Mesodermal cell (in vitro differentiated cells): ENCODE results near the gene PTGFR.

Experiments
- H3K27ac ChIP-seq: 2 replicates; pipeline ENCODE4 v1.7.0; 2013; ENCODE audit warnings: mild to moderate bottlenecking, low read depth, low read length, moderate library complexity; ENCODE audit not compliant: severe bottlenecking
- H3K36me3 ChIP-seq: 2 replicates; pipeline ENCODE4 v1.7.1; 2013; ENCODE audit warnings: mild to moderate bottlenecking, low read length, moderate library complexity; ENCODE audit not compliant: control insufficient read depth, insufficient read depth
- H3K4me1 ChIP-seq: one replicate; pipeline ENCODE4 v1.7.1; 2013; ENCODE audit warnings: mild to moderate bottlenecking, low read length; ENCODE audit not compliant: insufficient read depth, control insufficient read depth, poor library complexity, severe bottlenecking
- H3K4me3 ChIP-seq: 2 replicates; pipeline ENCODE4 v1.7.0; 2013; ENCODE audit warnings: low read length, control low read depth, mild to moderate bottlenecking; ENCODE audit not compliant: insufficient read depth, poor library complexity, severe bottlenecking; ENCODE audit errors: extremely low read depth
- H3K9me3 ChIP-seq: 2 replicates; pipeline ENCODE4 v1.7.1; 2013; ENCODE audit warnings: mild to moderate bottlenecking, low read length, moderate library complexity; ENCODE audit not compliant: control insufficient read depth
- WGBS, 2 experiments: methylation state at CpG; one replicate each; pipeline ENCODE4 v1.1.5; 2013; ENCODE audit warnings: missing lambda C conversion rate in 2 of 2; ENCODE audit not compliant: insufficient coverage in 2 of 2; 5-methylcytosine and 5-hydroxymethylcytosine counted together

Gene PTGFR

GRCh38 chr1:78475888-78476610 is 14.7 kb upstream of the PTGFR start:
- Histone ChIP-seq H3K4me3 (no peak overlapping the region), H3K9me3 (no peaks in the 10 kb centered on the region), H3K36me3 (no peaks in the 10 kb centered on the region), H3K27ac (no peak overlapping the region), H3K4me1 (no peaks in the 10 kb centered on the region)
- 92 to 95% methylated on average over 3 of the region's 4 CpGs for WGBS, 2 experiments

- no peaks in the 10 kb centered on the region for H3K9me3 ChIP-seq
- 58 to 69% methylated on average over 4 of the region's 6 CpGs for WGBS, 2 experiments
Measured at GRCh38 chr1:78483903-78484302, 6.9 kb upstream of the PTGFR start.

GRCh38 chr1:78491451-78492071 is 787 bp downstream of the PTGFR start:
- WGBS, 2 experiments: 4 to 11% methylated on average over 30 to 34 of the region's 37 CpGs
- peak overlapping the region; percentile 26 for H3K27ac ChIP-seq
- H3K9me3 ChIP-seq: no peaks in the 10 kb centered on the region
- peak overlapping the region; percentile 39 for H3K4me3 ChIP-seq
- H3K36me3 ChIP-seq: no peaks in the 10 kb centered on the region
- H3K4me1 ChIP-seq: no peaks in the 10 kb centered on the region

More at GRCh38 chr1:78483903-78484302, 6.9 kb upstream of the PTGFR start:
- Histone ChIP-seq H3K4me1 (peaks cover 8% of the 10 kb centered on the region), H3K36me3 (no peaks in the 10 kb centered on the region), H3K4me3 (no peak overlapping the region), H3K27ac (no peak overlapping the region)

- no peak overlapping the region for H3K27ac ChIP-seq
- H3K36me3 ChIP-seq: no peaks in the 10 kb centered on the region
- 91 to 94% methylated on average over 10 of the region's 12 CpGs for WGBS, 2 experiments
- no peaks in the 10 kb centered on the region for H3K9me3 ChIP-seq
- no peak overlapping the region for H3K4me3 ChIP-seq
- no peaks in the 10 kb centered on the region for H3K4me1 ChIP-seq
Measured at GRCh38 chr1:78492386-78492950, 1.7 kb downstream of the PTGFR start.

GRCh38 chr1:78493451-78493850 is 2.7 kb downstream of the PTGFR start:
- Histone ChIP-seq H3K4me1 (no peaks in the 10 kb centered on the region), H3K27ac (no peak overlapping the region), H3K4me3 (no peak overlapping the region), H3K36me3 (no peaks in the 10 kb centered on the region), H3K9me3 (no peaks in the 10 kb centered on the region)
- WGBS, 2 experiments: 75 to 100% methylated on average over 1 of the region's 1 CpG

- H3K27ac ChIP-seq: no peak overlapping the region
- no peaks in the 10 kb centered on the region for H3K36me3 ChIP-seq
- no peaks in the 10 kb centered on the region for H3K9me3 ChIP-seq
- no peak overlapping the region for H3K4me3 ChIP-seq
- no peaks in the 10 kb centered on the region for H3K4me1 ChIP-seq
- 100% methylated on average over 1 of the region's 4 CpGs; no CpG with 5 or more reads in 1 of the 2 experiments for WGBS, 2 experiments
Measured at GRCh38 chr1:78497201-78497600, 6.4 kb downstream of the PTGFR start.

- no peaks in the 10 kb centered on the region for H3K36me3 ChIP-seq
- H3K27ac ChIP-seq: no peak overlapping the region
- H3K9me3 ChIP-seq: no peaks in the 10 kb centered on the region
- no peaks in the 10 kb centered on the region for H3K4me1 ChIP-seq
- no peak overlapping the region for H3K4me3 ChIP-seq
- WGBS, 2 experiments: 71 to 100% methylated on average over 1 of the region's 2 CpGs
Measured at GRCh38 chr1:78500529-78500928, 9.8 kb downstream of the PTGFR start.

- Histone ChIP-seq H3K9me3 (no peaks in the 10 kb centered on the region), H3K4me1 (no peaks in the 10 kb centered on the region), H3K27ac (no peak overlapping the region), H3K36me3 (no peaks in the 10 kb centered on the region), H3K4me3 (no peak overlapping the region)
Measured at GRCh38 chr1:78501203-78501602, 10.4 kb downstream of the PTGFR start.

- H3K4me3 ChIP-seq: no peak overlapping the region
- no peaks in the 10 kb centered on the region for H3K36me3 ChIP-seq
- no peaks in the 10 kb centered on the region for H3K4me1 ChIP-seq
- H3K9me3 ChIP-seq: peaks cover 24% of the 10 kb centered on the region
- 81 to 84% methylated on average over 3 of the region's 3 CpGs for WGBS, 2 experiments
- H3K27ac ChIP-seq: no peak overlapping the region
Measured at GRCh38 chr1:78511334-78511733, 20.6 kb downstream of the PTGFR start.

GRCh38 chr1:78516716-78517115 is 25.9 kb downstream of the PTGFR start:
- no peak overlapping the region for H3K27ac ChIP-seq
- no peaks in the 10 kb centered on the region for H3K4me1 ChIP-seq
- WGBS, 2 experiments: 43% methylated on average over 1 of the region's 2 CpGs; no CpG with 5 or more reads in 1 of the 2 experiments
- H3K4me3 ChIP-seq: no peak overlapping the region
- H3K36me3 ChIP-seq: no peaks in the 10 kb centered on the region
- H3K9me3 ChIP-seq: peaks cover 7% of the 10 kb centered on the region

GRCh38 chr1:78519446-78519845 is 28.7 kb downstream of the PTGFR start:
- Histone ChIP-seq H3K27ac (no peak overlapping the region), H3K9me3 (no peaks in the 10 kb centered on the region), H3K4me3 (no peak overlapping the region), H3K4me1 (no peaks in the 10 kb centered on the region), H3K36me3 (no peaks in the 10 kb centered on the region)
- WGBS, 2 experiments: 86 to 100% methylated on average over 2 to 3 of the region's 4 CpGs
